ENCODE results near the gene C1orf52.
A peak's percentile ranks its signal among the peaks of the same experiment; 100 is the strongest.

C1orf52 gene

GRCh38 chr1:85259118-85259911, at the start of gene C1orf52:
Gene C1orf52, minus strand, starts transcription at chr1:85259662. Its CDS starts 29 bp downstream, at chr1:85259633.
- peak; percentile 88 for DNase-seq

- no peak for DNase-seq
Measured at GRCh38 chr1:85308833-85309350, 49.4 kb upstream of the C1orf52 start.

DNA sequence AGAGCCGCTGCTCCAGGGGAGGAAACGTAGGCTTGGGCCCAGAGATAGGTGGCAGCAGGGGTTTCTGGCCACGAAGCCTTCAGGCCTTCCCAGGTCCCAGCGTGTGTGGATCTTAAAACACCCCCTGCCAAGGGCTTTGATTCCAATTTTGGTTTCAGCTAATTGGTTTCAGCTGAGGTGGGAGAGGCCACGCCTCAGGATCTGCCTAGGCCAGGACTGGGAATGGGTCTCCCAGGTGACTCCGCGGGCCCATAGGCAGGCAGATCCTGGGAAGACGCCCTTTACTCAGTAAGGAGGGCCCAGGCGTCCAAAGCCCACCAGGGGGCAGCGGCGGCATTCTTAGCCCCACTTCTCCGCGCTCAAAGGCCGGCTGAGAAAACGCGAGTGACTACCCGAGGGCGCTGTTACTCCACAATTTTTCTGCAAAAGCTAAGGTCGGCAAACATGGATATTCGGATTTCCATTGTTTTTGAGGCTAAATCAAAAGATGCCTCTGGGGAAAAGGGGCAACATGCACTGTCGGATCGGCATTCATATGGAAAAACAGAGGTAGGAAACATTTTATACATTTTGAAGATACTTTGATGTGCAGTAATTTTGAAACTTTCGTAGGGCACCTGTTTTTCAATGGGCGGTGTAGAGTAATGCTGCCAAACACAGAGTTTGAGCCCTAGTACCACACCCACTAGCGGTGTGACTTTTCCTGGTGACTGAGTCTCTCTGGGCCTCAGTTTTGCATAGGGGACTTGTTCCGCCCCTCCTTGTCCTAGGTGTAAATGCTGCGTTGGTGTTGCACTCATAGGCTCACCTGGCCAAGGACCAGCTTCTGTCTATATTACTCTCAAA, 48.7 kb upstream of the C1orf52 start:
- DNase-seq, result peak; percentile 84

DNA sequence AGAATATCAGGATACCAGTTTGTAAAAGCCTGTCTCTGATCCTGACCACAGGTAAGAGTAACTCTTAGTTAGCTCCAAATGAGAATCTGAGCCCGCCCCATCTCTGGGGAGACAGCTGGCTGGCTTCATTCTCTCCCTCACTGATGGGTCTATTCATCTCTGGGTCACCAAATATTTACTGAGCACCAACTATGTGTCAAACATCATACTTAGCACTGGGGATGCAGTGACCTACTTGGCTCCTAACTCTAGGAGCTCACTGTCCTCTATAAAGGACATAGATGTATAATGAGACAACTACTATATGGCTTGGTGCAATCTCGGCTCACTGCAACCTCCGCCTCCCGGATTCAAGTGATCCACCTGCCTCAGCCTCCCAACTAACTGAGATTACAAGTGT, 46.8 kb upstream of the C1orf52 start:
- no peak for DNase-seq

DNA sequence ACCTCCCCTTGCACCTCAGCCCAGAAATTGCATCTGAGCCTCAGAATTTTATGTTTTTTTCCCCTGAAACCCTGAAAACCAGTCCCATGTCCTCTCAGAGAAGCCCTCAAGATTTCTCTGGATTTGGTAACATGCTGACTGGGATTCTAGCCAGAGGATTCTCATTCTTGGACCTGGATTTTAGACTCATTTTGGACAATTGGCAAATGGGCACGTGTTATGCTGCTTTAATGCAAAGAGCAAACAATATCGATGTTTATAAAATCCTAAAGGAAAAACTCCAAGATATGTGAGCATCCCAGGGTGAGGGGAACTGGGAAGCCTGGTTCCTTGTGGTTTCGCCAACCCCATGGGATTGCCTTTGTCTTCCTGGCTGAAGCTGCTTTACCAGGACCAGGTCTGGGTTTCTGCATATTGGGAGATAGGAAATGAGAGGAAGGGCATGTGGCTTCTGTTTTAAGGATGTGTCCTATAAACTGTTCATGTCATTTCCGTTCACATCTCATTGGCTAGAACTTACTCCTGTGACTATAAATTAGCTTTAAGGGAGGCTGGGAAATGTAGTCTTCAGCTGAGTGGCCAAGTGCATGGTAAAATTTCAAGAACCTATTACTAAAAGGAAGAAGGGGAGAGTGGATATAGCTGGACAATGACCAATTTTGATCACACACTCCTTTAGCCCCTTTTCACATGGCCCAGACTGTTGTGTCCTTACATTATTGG, 44.1 kb upstream of the C1orf52 start:
- DNase-seq, result no peak

DNA sequence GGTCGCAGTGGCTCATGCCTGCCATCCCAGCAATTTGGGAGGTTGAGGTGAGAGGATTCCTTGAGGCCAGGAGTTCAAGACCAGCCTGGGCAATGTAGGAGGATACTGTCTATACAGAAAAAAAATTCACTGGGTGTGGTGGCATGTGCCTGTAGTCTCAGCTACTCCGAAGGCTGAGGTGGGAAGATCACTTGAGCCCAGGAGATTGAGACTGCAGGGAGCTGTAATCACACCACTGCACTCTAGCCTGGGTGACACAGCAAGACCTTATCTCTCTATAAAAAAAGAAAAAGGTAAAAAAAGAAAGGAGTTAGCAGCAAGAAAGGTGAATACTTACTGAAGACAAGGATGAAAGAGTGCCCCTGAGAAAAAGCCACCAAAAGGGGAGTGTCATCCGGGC, 40.7 kb upstream of the C1orf52 start:
- no peak for DNase-seq

- DNase-seq, result peak; percentile 80
Measured at GRCh38 chr1:85297855-85298629, 38.6 kb upstream of the C1orf52 start.

- no peak for DNase-seq
Measured at GRCh38 chr1:85297538-85297854, 38.0 kb upstream of the C1orf52 start.

DNA sequence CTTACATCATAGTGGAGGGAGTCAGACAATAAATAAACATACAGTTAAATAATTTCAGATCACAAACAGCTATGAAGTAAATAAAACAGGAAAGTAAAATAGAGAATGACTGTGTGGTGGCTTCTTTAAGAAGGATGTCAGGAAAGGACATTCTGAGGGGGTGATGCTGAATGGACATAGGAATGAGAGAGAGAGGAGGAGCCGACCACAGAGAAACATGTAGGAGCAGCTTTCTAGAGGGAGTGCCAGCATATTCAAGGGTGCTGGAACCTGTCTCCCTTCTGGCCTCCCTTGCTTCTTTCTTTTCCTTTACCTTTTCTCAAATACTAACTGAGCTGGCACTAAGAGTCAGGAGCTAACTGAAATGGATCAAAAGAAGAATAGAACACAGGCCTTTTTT, 37.5 kb upstream of the C1orf52 start:
- no peak for DNase-seq

- no peak for DNase-seq
Measured at GRCh38 chr1:85295654-85296053, 36.2 kb upstream of the C1orf52 start.

DNA sequence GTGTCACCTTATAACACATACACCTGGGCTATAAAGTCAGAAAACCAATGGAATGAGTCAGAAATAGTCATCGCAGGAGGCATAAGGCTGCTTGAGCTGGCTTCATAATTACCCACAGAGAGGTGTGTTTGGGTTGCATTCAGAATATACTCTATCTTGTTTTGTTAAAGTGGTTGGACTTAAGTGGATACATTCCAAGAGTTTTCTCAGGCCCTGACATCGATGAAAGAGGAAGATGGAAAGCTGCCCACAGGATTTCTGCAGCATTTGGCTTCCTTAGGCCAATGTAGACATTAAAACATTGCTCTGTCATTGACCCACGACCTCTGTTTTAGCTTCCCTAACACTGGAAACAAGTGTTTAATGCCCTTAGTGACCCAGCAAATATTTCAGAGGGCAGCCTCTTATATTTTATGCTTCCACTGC, 35.6 kb upstream of the C1orf52 start:
- no peak for DNase-seq

DNA sequence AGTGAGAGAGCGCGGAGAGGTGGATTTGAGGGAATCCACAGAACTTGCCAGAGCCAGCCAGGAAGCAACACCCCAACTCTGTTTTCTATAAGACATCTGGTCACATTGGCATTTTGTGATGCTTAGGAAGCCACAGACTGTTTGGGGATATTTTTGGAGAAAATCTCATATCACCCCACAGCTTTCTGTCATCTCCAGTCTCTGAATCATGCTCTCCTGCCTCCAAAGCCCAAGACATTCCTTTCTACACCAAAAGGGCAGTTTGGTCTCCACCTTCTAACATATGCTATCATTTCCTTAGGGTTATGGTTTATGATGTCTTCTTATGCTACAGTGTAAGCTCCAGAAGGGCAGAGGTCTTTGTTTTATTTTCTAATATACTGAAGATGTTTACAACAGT, 31.4 kb upstream of the C1orf52 start:
- no peak for DNase-seq

DNA sequence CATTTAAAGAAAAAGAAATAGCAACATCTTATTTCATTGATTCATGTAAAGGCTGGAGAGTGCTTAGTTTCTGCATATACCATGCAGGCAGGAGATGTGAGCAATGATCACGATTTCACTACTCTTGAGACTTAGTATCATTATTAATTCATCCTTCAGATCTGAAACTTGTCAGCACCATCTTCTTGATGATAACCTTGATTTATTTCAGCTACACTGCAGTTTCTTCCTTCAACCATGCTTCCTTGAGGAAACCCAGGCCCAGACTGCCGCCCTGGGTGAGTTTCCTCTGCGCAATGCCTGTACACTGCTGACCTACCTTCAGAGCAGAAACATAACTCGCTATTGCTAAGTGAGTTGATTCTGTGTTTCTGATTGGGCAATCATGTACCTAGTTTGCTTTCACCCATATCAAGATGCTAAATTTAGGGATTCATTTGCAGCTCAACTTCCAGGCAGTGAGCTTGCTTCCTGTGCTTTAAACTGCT, 30.4 kb upstream of the C1orf52 start:
- DNase-seq, result no peak

- no peak for DNase-seq
Measured at GRCh38 chr1:85289207-85289847, 29.9 kb upstream of the C1orf52 start.

GRCh38 chr1:85284202-85284601, 24.7 kb upstream of the C1orf52 start:
- DNase-seq, result no peak

- DNase-seq, result no peak
Measured at GRCh38 chr1:85283475-85284199, 24.2 kb upstream of the C1orf52 start.

DNA sequence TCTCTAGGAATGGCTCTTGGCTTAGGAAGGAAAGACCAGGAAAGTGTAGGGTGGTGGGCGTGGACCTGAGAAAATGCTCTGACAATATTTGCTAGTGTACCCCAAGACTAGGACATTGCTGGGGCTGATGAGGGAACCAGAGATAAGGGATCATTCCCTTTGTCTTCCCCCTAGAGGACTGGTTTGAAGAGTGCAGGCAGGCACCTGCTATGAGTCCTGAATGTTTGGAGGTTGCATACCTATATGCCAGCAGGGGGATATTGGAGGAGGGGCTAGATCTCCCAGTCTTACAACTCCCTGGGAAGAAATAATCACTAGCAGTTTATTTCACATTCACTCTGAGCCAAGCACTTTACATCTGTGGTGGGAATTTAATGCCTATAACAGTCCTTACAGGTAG, 23.0 kb upstream of the C1orf52 start:
- DNase-seq, result no peak

DNA sequence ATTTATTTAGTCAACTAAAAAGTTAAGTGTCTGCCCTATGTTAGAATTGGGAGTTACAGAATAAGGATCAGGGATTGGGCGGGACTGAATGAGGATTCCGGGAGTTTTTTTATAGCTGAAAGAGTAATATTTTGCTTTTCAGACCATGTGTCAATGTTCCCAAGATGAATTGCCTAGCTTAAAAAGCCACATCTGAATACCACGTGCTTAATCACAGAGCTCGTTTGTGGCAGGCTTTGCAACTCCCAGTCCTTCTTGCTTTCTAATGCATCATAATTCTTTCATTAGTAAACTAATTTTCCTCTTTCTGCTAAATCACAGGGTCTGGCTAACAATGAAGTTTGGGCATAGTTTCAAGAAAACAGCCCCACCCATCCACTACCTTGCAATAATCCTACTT, 21.2 kb upstream of the C1orf52 start:
- DNase-seq, result no peak

DNA sequence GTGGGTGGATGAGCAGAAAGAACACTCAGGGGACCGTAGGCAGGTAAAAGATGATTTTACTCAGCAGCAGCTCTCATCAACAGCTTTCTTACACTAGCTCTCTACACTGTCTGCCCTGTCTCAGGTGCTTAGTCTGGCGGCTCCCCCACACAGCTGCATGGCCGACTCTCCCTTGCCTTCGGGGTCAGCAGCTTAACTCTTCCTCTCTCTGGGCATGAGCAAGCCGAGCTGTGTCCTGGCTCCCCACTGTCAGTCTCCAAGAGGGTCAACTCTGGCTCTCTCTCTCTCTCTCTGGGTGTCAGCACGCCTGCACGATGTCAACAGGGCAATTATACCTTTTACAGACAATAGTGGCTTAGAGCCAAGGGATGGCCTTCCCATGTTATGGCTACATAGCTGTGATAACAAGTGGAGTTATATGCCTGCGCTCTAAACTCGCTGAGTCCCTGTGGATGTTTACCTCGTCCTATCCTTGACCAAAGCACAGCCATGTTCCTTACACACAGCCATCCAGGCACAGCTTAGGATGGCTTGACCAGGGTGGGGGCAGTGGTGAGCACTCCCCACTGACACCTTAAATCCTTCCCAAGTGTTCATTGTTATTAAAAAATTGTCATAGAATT, 20.1 kb upstream of the C1orf52 start:
- peak; percentile 14 for DNase-seq

DNA sequence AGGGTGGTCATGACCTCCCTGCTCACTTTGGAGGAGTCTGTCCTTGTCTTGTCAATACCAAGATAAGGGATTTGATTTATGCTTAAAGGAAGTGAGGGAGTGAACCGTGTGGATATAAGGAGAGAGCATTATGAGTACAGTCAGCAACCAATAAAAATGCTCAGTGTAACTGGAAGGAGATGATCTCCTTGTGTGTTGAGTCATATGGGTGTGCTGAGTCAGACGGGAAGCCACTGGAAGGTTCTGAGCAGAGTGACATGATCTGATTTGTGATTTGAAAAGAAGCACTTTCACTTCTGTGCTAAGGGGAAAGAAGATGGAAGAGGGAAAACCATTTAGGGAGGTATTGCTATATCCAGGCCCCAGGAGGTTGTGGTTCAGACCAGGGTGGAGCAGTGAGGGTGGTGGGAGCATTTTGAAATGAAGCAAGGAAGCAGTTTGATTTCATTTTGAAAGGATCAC, 19.4 kb upstream of the C1orf52 start:
- no peak for DNase-seq

- no peak for DNase-seq
Measured at GRCh38 chr1:85277802-85278201, 18.3 kb upstream of the C1orf52 start.

Data from COR-L47 (cell line).